Activated B cell treated with CpG ODN at 0.5 μM for 24 hours (primary cell): ENCODE data around the gene NKX2-4. TPM values are rescaled to one million over a fixed set of nuclear protein-coding genes. Genes with fewer than 3 reads are reported as not detected.
A peak's percentile ranks its signal among the peaks of the same experiment; 100 is the strongest.

Source experiments
- ATAC-seq: fragments of 200-7000 bp; cut with Tn5 transposase; one replicate; pipeline ENCODE4 v1.10.0; 2021; ENCODE audit warnings: low read depth, mild to moderate bottlenecking, moderate library complexity
- CTCF ChIA-PET: fragments of 350-600 bp; sonication (Branson Sonifier 250); formaldehyde crosslinking; loops from one replicate; lab custom pipeline; 2021; ENCODE audit warnings: antibody characterized with exemption; lab: Charles Lee
- POLR2A ChIA-PET: fragments of 350-600 bp; sonication (Branson Sonifier 250); formaldehyde crosslinking; loops from one replicate; lab custom pipeline; 2021; ENCODE audit warnings: antibody characterized with exemption; lab: Charles Lee
- DNase-seq: peaks from one replicate; pipeline ENCODE4 v3.0.0; 2022
- H3K27ac Mint-ChIP-seq: one replicate; pipeline ENCODE4 v1.8.0; 2020; ENCODE audit warnings: mixed read lengths
- H3K27me3 Mint-ChIP-seq: one replicate; pipeline ENCODE4 v1.8.0; 2021; ENCODE audit warnings: mixed read lengths
- H3K36me3 Mint-ChIP-seq: one replicate; pipeline ENCODE4 v1.8.0; 2021; ENCODE audit warnings: low read depth, mixed read lengths
- H3K4me1 Mint-ChIP-seq: one replicate; pipeline ENCODE4 v1.8.0; 2021; ENCODE audit warnings: mixed read lengths
- H3K4me3 Mint-ChIP-seq: one replicate; pipeline ENCODE4 v1.8.0; 2020; ENCODE audit warnings: mild to moderate bottlenecking, mixed read lengths
- H3K9me3 Mint-ChIP-seq: one replicate; pipeline ENCODE4 v1.8.0; 2020; ENCODE audit warnings: mixed read lengths
- intact Hi-C: fragments of 100-400 bp; cut with micrococcal nuclease; formaldehyde crosslinking; loops from one replicate; pipeline ENCODE4 v1.15.1; 2024
- total RNA-seq: library from RNA; stranded (reverse); gene quantifications from 2 replicates; pipeline ENCODE4 v1.2.3, GENCODE V29; 2022
- TF ChIP-seq, protein P1 (sequence below): fragments of 200-600 bp; IDR thresholded peaks from one replicate; pipeline ENCODE4 v1.8.0; 2022; ENCODE audit warnings: antibody characterized with exemption, mild to moderate bottlenecking

Gene NKX2-4
- total RNA-seq, 1 donor from 2014 or later = not detected

DNA sequence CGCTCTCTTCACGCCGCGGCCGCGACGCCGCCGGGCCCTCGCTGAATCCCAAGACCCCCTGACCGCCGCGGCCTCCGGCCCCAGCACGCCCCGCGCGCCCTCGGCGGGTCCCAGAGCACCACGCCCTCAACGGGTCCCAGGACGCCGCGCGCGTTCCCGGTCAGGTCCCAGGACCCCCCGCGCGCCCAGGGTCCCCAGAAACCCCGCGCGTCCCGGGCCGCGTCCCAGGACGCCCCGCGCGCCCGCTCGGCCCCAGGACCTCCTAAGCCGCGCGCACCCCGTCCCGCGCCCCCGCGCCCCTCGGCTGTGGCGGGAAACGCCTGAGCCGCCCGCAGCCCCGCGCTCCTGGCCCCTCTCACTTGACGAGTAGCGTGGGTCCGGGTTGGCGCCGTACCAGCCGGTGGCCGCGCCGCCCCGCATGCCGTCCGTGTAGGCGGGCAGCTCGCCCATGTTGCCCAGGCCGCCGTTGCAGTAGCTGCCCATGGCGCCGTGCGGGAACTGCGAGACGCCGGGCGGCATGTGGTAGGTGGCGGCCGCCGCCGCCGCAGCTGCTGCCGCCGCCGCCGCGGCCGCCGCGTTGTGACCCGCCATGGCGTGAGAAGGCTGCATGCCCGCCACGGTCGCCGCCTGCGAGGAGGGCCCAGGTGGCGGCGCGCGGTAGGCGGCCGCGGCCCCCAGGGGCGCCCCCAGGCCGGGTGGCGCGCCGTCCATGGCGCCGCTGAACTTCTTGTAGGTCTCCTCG, 556 bp downstream of the NKX2-4 start:
- TF ChIP-seq, protein P1, sequence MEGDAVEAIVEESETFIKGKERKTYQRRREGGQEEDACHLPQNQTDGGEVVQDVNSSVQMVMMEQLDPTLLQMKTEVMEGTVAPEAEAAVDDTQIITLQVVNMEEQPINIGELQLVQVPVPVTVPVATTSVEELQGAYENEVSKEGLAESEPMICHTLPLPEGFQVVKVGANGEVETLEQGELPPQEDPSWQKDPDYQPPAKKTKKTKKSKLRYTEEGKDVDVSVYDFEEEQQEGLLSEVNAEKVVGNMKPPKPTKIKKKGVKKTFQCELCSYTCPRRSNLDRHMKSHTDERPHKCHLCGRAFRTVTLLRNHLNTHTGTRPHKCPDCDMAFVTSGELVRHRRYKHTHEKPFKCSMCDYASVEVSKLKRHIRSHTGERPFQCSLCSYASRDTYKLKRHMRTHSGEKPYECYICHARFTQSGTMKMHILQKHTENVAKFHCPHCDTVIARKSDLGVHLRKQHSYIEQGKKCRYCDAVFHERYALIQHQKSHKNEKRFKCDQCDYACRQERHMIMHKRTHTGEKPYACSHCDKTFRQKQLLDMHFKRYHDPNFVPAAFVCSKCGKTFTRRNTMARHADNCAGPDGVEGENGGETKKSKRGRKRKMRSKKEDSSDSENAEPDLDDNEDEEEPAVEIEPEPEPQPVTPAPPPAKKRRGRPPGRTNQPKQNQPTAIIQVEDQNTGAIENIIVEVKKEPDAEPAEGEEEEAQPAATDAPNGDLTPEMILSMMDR = no peak
- Mint-ChIP-seq H3K27me3 (peaks cover 61% of the 10 kb centered on the region), H3K36me3 (no peaks in the 10 kb centered on the region), H3K4me1 (peaks cover 14% of the 10 kb centered on the region), H3K9me3 (no peaks in the 10 kb centered on the region), H3K27ac (no peak overlapping the region), H3K4me3 (no peak overlapping the region)
- CTCF ChIA-PET = no interaction called here
- ATAC-seq (no peak), DNase-seq (peak; percentile 24)
- intact Hi-C loops = loop anchor here (2.0 kb wide), 1 partner anchor 296 kb away; no protein-coding TSS in a partner anchor
- POLR2A ChIA-PET = interaction anchor here (0.6 kb wide), 1 partner anchor 94 kb away, joined by 6 read pairs; the partner anchor contains the start of gene XRN2

DNA sequence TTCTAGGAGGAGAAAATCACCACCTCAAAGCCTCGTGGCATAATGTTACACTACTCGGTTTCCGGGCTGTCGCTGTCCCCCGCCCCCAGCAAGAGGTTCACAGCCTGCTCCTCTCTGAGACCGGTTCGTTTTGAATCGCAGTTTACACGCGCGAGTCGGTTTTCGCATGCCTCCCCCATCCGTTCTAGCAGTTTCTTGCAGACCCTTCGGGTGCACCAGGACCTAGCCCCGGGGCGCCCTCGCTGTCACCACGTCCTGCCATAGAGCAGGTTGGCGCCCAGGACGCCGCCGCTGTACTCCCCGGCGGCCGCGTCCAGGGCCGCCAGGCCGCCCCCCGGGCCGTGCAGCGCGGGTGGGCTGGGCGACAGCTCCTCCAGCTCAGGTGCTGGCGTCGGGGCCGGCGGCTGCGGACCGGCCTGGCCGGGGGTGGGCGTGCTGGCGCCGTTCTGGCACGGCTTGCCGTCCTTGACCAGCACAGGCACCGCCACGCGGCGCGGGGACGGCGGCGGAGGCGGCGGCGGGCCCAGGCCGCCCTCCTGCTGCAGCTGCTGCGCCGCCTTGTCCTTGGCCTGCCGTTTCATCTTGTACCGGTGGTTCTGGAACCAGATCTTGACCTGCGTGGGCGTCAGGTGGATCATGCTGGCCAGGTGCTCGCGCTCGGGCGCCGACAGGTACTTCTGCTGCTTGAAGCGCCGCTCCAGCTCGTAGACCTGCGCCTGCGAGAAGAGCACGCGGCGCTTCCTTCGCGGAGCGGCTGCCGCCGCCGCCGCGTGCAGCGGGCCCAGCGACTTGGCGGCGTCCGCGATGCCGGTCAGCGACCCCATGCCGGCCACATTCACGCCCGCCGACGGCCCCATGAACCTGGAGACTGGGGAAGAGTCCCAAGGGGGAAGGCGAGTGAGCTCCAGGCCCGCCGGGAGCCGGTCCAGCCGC, 1.4 kb downstream of the NKX2-4 start:
- Mint-ChIP-seq H3K4me3 (peak overlapping the region; percentile 61), H3K27ac (no peak overlapping the region), H3K27me3 (peaks cover 63% of the 10 kb centered on the region), H3K4me1 (peaks cover 16% of the 10 kb centered on the region), H3K9me3 (no peaks in the 10 kb centered on the region), H3K36me3 (peaks cover 2% of the 10 kb centered on the region)
- POLR2A ChIA-PET = no interaction called here
- CTCF ChIA-PET = interaction anchor here (1.3 kb wide), 1 partner anchor 109 kb away, joined by 4 read pairs; no protein-coding TSS in a partner anchor
- TF ChIP-seq, protein P1 = no peak
- intact Hi-C loops = loop anchor here (2.0 kb wide), 1 partner anchor 295 kb away; no protein-coding TSS in a partner anchor
- peak; percentile 7 for ATAC-seq
- peak; percentile 31 for DNase-seq

DNA sequence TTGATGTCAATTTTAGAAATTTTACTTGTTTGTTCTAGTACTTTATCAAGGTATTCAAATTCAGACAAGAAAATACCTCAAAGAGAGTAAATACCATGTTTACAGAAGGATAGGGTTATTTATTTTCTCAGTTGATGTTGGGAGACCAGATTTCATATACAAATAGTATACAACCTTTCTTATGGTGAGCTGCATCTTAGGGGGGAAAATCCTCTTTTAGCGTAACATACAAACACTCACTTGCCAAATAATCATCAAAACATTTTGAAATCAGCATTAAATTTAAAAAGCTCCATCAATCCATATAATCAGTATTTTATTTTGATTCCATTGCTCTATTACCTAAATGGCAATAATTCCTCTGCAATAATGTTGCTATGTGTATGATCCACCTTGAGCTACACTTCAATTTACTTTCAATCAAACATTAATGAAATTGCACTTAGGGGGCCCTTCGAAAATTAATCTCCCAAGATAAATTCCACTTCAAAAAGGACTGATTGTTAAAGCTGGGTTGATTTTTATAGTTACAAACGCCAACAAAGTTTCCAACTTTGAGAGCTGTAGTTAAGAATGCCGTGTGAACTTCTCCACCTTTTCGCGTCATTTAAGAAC, 2.2 kb downstream of the NKX2-4 start:
- TF ChIP-seq, protein P1 = no peak
- intact Hi-C loops = no loop called here
- Mint-ChIP-seq H3K36me3 (peaks cover 5% of the 10 kb centered on the region), H3K27me3 (peaks cover 58% of the 10 kb centered on the region), H3K9me3 (no peaks in the 10 kb centered on the region), H3K4me1 (peaks cover 16% of the 10 kb centered on the region), H3K4me3 (peak overlapping the region; percentile 61), H3K27ac (no peak overlapping the region)
- ChIA-PET POLR2A (no interaction called here), CTCF (interaction anchor here (1.3 kb wide), 1 partner anchor 110 kb away, joined by 4 read pairs; no protein-coding TSS in a partner anchor)
- DNase-seq (no peak), ATAC-seq (no peak)

DNA sequence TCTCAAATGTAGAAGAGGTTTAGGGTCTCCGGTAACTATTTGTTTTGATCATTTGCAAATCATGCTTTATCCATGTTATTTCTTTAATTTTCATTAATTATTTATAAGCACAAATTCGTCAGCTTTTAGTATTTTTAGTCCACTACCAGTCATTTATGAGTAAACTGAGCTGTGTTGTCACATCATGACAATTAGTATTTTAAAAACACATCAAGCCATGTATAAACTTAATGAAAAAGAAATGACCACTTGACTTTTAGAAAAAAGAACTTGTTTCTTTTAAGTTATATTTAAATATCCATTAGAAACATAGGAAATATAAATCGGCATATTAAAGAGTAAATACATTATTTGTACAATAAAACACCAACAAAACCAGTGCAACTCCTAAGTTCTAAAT, 2.8 kb downstream of the NKX2-4 start:
- TF ChIP-seq, protein P1 = no peak
- peaks cover 16% of the 10 kb centered on the region for H3K4me1 Mint-ChIP-seq
- POLR2A ChIA-PET = no interaction called here

More for the DNA sequence above, 2.8 kb downstream of the NKX2-4 start:
- H3K27ac Mint-ChIP-seq = no peak overlapping the region
- H3K4me3 Mint-ChIP-seq = no peak overlapping the region
- H3K9me3 Mint-ChIP-seq = no peaks in the 10 kb centered on the region
- ATAC-seq (no peak), DNase-seq (no peak)
- CTCF ChIA-PET = interaction anchor here (1.3 kb wide), 1 partner anchor 111 kb away, joined by 4 read pairs; no protein-coding TSS in a partner anchor
- peaks cover 54% of the 10 kb centered on the region for H3K27me3 Mint-ChIP-seq
- intact Hi-C loops = loop anchor here (5.0 kb wide), 1 partner anchor 1027 kb away; the partner anchor contains the start of gene INSM1
- peaks cover 9% of the 10 kb centered on the region for H3K36me3 Mint-ChIP-seq
